RWPE1 (cell line): Measurements from ENCODE around the gene SLC26A2.

ENCODE experiments used
- CTCF ChIA-PET: fragments of 350-600 bp; sonication (Branson Sonifier 250); formaldehyde crosslinking; extraction: SDS; loops from one replicate; lab custom pipeline; 2021; lab: Yijun Ruan, JAX
- POLR2A ChIA-PET: fragments of 400-600 bp; formaldehyde crosslinking; extraction: SDS; loops from one replicate; lab custom pipeline; 2020; ENCODE audit warnings: antibody characterized with exemption; ENCODE audit not compliant: low non-redundant PET; lab: Yijun Ruan, JAX
- DNase-seq: peaks from one replicate; pipeline ENCODE4 v3.0.0; 2012; ENCODE audit warnings: low spot score
- H3K27ac ChIP-seq: fragments of 450-650 bp; 2 replicates; pipeline ENCODE4 v1.5.1; 2017
- TF ChIP-seq, protein P1 (sequence below): fragments of 450-650 bp; conservative IDR thresholded peaks from 2 replicates; pipeline ENCODE4 v1.5.1; 2017; ENCODE audit warnings: low read depth, mild to moderate bottlenecking

The SLC26A2 gene

DNA sequence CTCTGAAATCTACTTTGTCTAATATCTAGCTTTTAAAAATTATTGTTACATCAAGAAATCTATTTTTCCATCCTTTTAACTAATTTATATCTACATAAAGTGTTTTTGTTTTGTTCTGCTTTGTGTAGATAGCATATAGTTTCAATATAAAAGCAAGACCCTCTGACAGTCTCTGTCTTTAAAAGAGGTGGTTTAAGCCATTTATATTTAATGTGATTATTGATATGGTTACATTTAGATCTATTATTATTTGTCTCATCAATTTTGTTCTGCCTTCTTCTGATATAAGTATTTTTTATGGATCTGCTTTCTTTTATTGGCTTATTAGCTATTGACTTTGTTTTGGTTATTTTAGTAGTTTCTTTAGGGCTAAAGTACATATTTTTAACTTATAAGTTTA lies 56.0 kb downstream of the SLC26A2 start:
- H3K27ac ChIP-seq: no peak overlapping the region
- POLR2A ChIA-PET: no interaction called here
- TF ChIP-seq, protein P1, sequence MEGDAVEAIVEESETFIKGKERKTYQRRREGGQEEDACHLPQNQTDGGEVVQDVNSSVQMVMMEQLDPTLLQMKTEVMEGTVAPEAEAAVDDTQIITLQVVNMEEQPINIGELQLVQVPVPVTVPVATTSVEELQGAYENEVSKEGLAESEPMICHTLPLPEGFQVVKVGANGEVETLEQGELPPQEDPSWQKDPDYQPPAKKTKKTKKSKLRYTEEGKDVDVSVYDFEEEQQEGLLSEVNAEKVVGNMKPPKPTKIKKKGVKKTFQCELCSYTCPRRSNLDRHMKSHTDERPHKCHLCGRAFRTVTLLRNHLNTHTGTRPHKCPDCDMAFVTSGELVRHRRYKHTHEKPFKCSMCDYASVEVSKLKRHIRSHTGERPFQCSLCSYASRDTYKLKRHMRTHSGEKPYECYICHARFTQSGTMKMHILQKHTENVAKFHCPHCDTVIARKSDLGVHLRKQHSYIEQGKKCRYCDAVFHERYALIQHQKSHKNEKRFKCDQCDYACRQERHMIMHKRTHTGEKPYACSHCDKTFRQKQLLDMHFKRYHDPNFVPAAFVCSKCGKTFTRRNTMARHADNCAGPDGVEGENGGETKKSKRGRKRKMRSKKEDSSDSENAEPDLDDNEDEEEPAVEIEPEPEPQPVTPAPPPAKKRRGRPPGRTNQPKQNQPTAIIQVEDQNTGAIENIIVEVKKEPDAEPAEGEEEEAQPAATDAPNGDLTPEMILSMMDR: no peak
- DNase-seq: no peak
- CTCF ChIA-PET: interaction anchor here (0.7 to 0.9 kb wide), 3 partner anchors 10 to 131 kb away, joined by 3 to 5 read pairs (median 4); partner anchors contain the start of gene TIGD6

- no peak overlapping the region for H3K27ac ChIP-seq
- POLR2A ChIA-PET: no interaction called here
- CTCF ChIA-PET: interaction anchor here (0.7 to 1.0 kb wide), 3 partner anchors 10 to 131 kb away, joined by 4 to 5 read pairs (median 5); no protein-coding TSS in a partner anchor
- peak; percentile 73 for DNase-seq
- TF ChIP-seq, protein P1: no peak
Observed at GRCh38 chr5:150017226-150018005, 56.9 kb downstream of the SLC26A2 start.

GRCh38 chr5:150020249-150020648 lies 59.7 kb downstream of the SLC26A2 start:
- TF ChIP-seq, protein P1: no peak
- H3K27ac ChIP-seq: peak overlapping the region; percentile 74; the same call in 1 of the 2 replicates
- CTCF ChIA-PET: no interaction called here
- DNase-seq: no peak
- POLR2A ChIA-PET: no interaction called here

GRCh38 chr5:150021491-150022157 lies 61.1 kb downstream of the SLC26A2 start:
- ChIA-PET POLR2A (interaction anchor here (0.6 kb wide), 2 partner anchors 21 to 27 kb away, joined by 3 to 4 read pairs; no protein-coding TSS in a partner anchor), CTCF (interaction anchor here (0.6 to 1.4 kb wide), 4 partner anchors 19 to 428 kb away, joined by 3 to 8 read pairs (median 4); no protein-coding TSS in a partner anchor)
- DNase-seq: peak; percentile 88
- H3K27ac ChIP-seq: peak overlapping the region; percentile 95
- TF ChIP-seq, protein P1: no peak

DNA sequence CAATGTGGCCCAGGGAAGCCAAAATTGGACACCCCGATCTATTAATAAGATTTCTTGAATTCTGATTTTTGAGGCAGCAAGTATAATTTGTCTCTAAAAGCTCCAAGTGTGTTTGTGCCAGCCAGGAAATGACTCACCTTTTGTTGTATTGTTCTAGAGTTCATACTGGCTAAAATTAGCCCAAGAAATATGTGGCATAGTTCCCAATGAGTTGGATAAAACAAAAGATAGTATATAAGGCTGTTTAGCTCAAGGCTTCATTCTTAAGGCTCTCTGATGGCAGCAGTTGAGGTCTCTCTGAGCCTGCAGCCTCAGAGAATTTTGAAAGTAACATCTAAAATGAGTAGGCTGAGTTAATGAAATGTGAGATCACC lies 61.6 kb downstream of the SLC26A2 start:
- peak overlapping the region; percentile 95 for H3K27ac ChIP-seq
- TF ChIP-seq, protein P1: no peak
- ChIA-PET CTCF (interaction anchor here (0.6 to 1.4 kb wide), 5 partner anchors 19 to 429 kb away, joined by 3 to 8 read pairs (median 4); no protein-coding TSS in a partner anchor), POLR2A (interaction anchor here (0.6 kb wide), 2 partner anchors 26 to 389 kb away, joined by 4 to 6 read pairs; no protein-coding TSS in a partner anchor)
- peak; percentile 87 for DNase-seq

- peak overlapping the region; percentile 95 for H3K27ac ChIP-seq
- no peak for DNase-seq
- ChIA-PET CTCF (interaction anchor here (0.6 to 1.2 kb wide), 5 partner anchors 18 to 247 kb away, joined by 3 to 4 read pairs (median 4); partner anchors contain the start of genes HMGXB3 and TIGD6), POLR2A (interaction anchor here (0.6 kb wide), 1 partner anchor 388 kb away, joined by 6 read pairs; no protein-coding TSS in a partner anchor)
- TF ChIP-seq, protein P1: no peak
Observed at GRCh38 chr5:150022681-150023080, 62.1 kb downstream of the SLC26A2 start.
